HEK293 (cell line): Measurements from ENCODE around the gene WFS1.

Experiments
- CTCF ChIA-PET: fragments of 350-600 bp; formaldehyde crosslinking; extraction: SDS; loops from one replicate; lab custom pipeline; 2021; ENCODE audit warnings: antibody characterized with exemption; lab: Yijun Ruan, JAX
- POLR2A ChIA-PET: fragments of 300-600 bp; formaldehyde crosslinking; extraction: SDS; loops from one replicate; lab custom pipeline; 2020; ENCODE audit warnings: antibody characterized with exemption, inconsistent platforms; lab: Yijun Ruan, JAX
- H3K27ac ChIP-seq: fragments of 200-500 bp; sonication (Bioruptor generic); 2 replicates; pipeline ENCODE4 v1.5.1; 2014; ENCODE audit warnings: low read depth, low read length, control low read depth, inconsistent platforms; ENCODE audit errors: extremely low read depth
- H3K36me3 ChIP-seq, 2 experiments: fragments of 200-500 bp in 1 of 2; sonication (Bioruptor generic) in 1 of 2; 1 replicate in 1 of 2; 2 replicates in 1 of 2; pipeline ENCODE4 v1.5.1; 2014 to 2017; ENCODE audit warnings: inconsistent platforms in 2 of 2, low read length in 2 of 2; ENCODE audit not compliant: control insufficient read depth in 2 of 2, insufficient read depth in 1 of 2
- H3K4me1 ChIP-seq: fragments of 200-500 bp; sonication (Bioruptor generic); 2 replicates; pipeline ENCODE4 v1.5.1; 2014; ENCODE audit warnings: mild to moderate bottlenecking, low read length, inconsistent platforms; ENCODE audit not compliant: control insufficient read depth, insufficient read depth
- H3K4me3 ChIP-seq: 2 replicates; pipeline ENCODE4 v1.5.1; 2011; ENCODE audit warnings: low read depth, mild to moderate bottlenecking, control low read depth, low read length, moderate library complexity
- H3K9me3 ChIP-seq: fragments of 200-500 bp; sonication (Bioruptor generic); 2 replicates; pipeline ENCODE4 v1.5.1; 2014; ENCODE audit warnings: low read depth, low read length, inconsistent platforms; ENCODE audit not compliant: control insufficient read depth, insufficient read depth
- GLIS1 ChIP-seq: fragments of 450-650 bp; formaldehyde crosslinking; IDR thresholded peaks from 2 replicates; pipeline ENCODE4 v1.5.1; 2016; ENCODE audit warnings: missing biosample characterization, missing genetic modification characterization
- OVOL3 ChIP-seq: fragments of 450-650 bp; formaldehyde crosslinking; IDR thresholded peaks from 2 replicates; pipeline ENCODE4 v1.5.1; 2016; ENCODE audit warnings: missing biosample characterization, missing genetic modification characterization
- WT1 ChIP-seq: fragments of 450-650 bp; formaldehyde crosslinking; IDR thresholded peaks from 2 replicates; pipeline ENCODE4 v1.5.1; 2016; ENCODE audit warnings: missing biosample characterization, missing genetic modification characterization
- ZFP41 ChIP-seq: fragments of 450-650 bp; formaldehyde crosslinking; IDR thresholded peaks from 2 replicates; pipeline ENCODE4 v1.5.1; 2016; ENCODE audit warnings: missing biosample characterization, missing genetic modification characterization, borderline replicate concordance
- ZNF16 ChIP-seq: fragments of 450-650 bp; formaldehyde crosslinking; IDR thresholded peaks from 2 replicates; pipeline ENCODE4 v1.5.1; 2016; ENCODE audit warnings: low read depth, missing biosample characterization, missing genetic modification characterization
- ZNF223 ChIP-seq: fragments of 450-650 bp; formaldehyde crosslinking; IDR thresholded peaks from 2 replicates; pipeline ENCODE4 v1.5.1; 2016; ENCODE audit warnings: missing biosample characterization, missing genetic modification characterization
- ZNF354C ChIP-seq: fragments of 450-650 bp; formaldehyde crosslinking; IDR thresholded peaks from 2 replicates; pipeline ENCODE4 v1.5.1; 2016; ENCODE audit warnings: missing biosample characterization, missing genetic modification characterization, low read depth, borderline replicate concordance
- ZNF391 ChIP-seq: fragments of 450-650 bp; formaldehyde crosslinking; IDR thresholded peaks from 2 replicates; pipeline ENCODE4 v1.5.1; 2016; ENCODE audit warnings: low read depth, missing biosample characterization, missing genetic modification characterization, borderline replicate concordance
- ZNF521 ChIP-seq: fragments of 450-650 bp; formaldehyde crosslinking; IDR thresholded peaks from 2 replicates; pipeline ENCODE4 v1.5.1; 2017; ENCODE audit warnings: missing biosample characterization, mild to moderate bottlenecking, missing genetic modification characterization
- ZNF580 ChIP-seq: fragments of 450-650 bp; formaldehyde crosslinking; IDR thresholded peaks from 2 replicates; pipeline ENCODE4 v1.5.1; 2016; ENCODE audit warnings: missing biosample characterization, missing genetic modification characterization
- ZNF645 ChIP-seq: fragments of 450-650 bp; formaldehyde crosslinking; IDR thresholded peaks from 2 replicates; pipeline ENCODE4; 2016; ENCODE audit warnings: missing biosample characterization, missing genetic modification characterization
- ZNF747 ChIP-seq: fragments of 450-650 bp; formaldehyde crosslinking; IDR thresholded peaks from 2 replicates; pipeline ENCODE4 v1.5.1; 2016; ENCODE audit warnings: missing biosample characterization, missing genetic modification characterization
- ZNF76 ChIP-seq: fragments of 450-650 bp; formaldehyde crosslinking; IDR thresholded peaks from 2 replicates; pipeline ENCODE4; 2016; ENCODE audit warnings: low read depth, missing biosample characterization, missing genetic modification characterization, borderline replicate concordance
- ZNF843 ChIP-seq: fragments of 450-650 bp; formaldehyde crosslinking; IDR thresholded peaks from 2 replicates; pipeline ENCODE4 v1.5.1; 2016; ENCODE audit warnings: missing biosample characterization, missing genetic modification characterization
- TF ChIP-seq, protein P1 (sequence below): fragments of 450-650 bp; formaldehyde crosslinking; IDR thresholded peaks from 2 replicates; pipeline ENCODE4 v1.5.1; 2016; ENCODE audit warnings: missing biosample characterization, missing genetic modification characterization
- TF ChIP-seq, protein P2 (sequence below): fragments of 450-650 bp; formaldehyde crosslinking; optimal IDR thresholded peaks from 2 replicates; pipeline ENCODE3; 2016; ENCODE audit warnings: missing biosample characterization, mild to moderate bottlenecking, missing genetic modification characterization
- TF ChIP-seq, protein P3 (sequence below): fragments of 450-650 bp; formaldehyde crosslinking; IDR thresholded peaks from 2 replicates; pipeline ENCODE4 v1.5.1; 2016; ENCODE audit warnings: missing biosample characterization, missing genetic modification characterization, borderline replicate concordance

WFS1 gene

DNA sequence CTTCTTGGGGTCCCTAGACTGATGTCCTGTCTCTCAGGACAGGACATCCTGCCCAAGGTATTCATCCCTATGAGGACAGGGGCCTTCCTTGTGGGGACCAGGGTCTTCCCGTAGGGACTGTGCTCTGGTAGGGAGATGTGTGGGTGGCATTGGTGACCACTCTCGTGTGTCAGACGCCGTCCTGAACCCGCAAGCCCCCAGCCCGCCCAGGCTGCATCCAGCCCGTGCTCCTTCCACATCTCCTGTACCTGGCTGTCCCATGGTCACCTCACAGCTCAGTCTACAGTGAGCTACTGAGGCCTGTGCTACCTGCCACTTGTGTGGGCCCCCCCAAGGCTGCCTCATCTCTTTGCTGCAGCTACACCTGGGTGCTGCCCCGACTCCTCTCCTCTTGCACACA is 24.0 kb downstream of the WFS1 start:
- POLR2A ChIA-PET: no interaction called here
- CTCF ChIA-PET: no interaction called here
- no peak overlapping the region for H3K4me3 ChIP-seq
- H3K9me3 ChIP-seq: no peaks in the 10 kb centered on the region
- H3K4me1 ChIP-seq: no peaks in the 10 kb centered on the region
- TF ChIP-seq ZNF223 (tag by site-specific recombination): no peak
- no peak for TF ChIP-seq ZNF843 (tag by site-specific recombination)
- H3K36me3 ChIP-seq: peaks cover 0 to 69% of the 10 kb centered on the region in 2 experiments; a peak in 1 of 3 replicates
- no peak overlapping the region for H3K27ac ChIP-seq

GRCh38 chr4:6294705-6295421 is 25.2 kb downstream of the WFS1 start:
- H3K4me1 ChIP-seq: no peaks in the 10 kb centered on the region
- H3K36me3 ChIP-seq: peaks cover 0 to 61% of the 10 kb centered on the region in 2 experiments; a peak in 1 of 3 replicates
- no peaks in the 10 kb centered on the region for H3K9me3 ChIP-seq
- CTCF ChIA-PET: no interaction called here
- POLR2A ChIA-PET: no interaction called here
- no peak overlapping the region for H3K4me3 ChIP-seq
- H3K27ac ChIP-seq: no peak overlapping the region
- TF ChIP-seq WT1 (tag by site-specific recombination) (no peak), ZNF391 (no peak), GLIS1 (tag by site-specific recombination) (no peak), OVOL3 (tag by site-specific recombination) (no peak), ZNF76 (tag by site-specific recombination) (no peak), ZNF354C (tag by site-specific recombination) (no peak), ZNF645 (tag by site-specific recombination) (no peak), ZNF16 (tag by site-specific recombination) (no peak), ZNF747 (tag by site-specific recombination) (no peak), ZNF580 (no peak), ZFP41 (tag by site-specific recombination) (no peak), ZNF521 (no peak)
- TF ChIP-seq, protein P1, sequence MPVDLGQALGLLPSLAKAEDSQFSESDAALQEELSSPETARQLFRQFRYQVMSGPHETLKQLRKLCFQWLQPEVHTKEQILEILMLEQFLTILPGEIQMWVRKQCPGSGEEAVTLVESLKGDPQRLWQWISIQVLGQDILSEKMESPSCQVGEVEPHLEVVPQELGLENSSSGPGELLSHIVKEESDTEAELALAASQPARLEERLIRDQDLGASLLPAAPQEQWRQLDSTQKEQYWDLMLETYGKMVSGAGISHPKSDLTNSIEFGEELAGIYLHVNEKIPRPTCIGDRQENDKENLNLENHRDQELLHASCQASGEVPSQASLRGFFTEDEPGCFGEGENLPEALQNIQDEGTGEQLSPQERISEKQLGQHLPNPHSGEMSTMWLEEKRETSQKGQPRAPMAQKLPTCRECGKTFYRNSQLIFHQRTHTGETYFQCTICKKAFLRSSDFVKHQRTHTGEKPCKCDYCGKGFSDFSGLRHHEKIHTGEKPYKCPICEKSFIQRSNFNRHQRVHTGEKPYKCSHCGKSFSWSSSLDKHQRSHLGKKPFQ (tag by site-specific recombination): no peak
- TF ChIP-seq, protein P2, sequence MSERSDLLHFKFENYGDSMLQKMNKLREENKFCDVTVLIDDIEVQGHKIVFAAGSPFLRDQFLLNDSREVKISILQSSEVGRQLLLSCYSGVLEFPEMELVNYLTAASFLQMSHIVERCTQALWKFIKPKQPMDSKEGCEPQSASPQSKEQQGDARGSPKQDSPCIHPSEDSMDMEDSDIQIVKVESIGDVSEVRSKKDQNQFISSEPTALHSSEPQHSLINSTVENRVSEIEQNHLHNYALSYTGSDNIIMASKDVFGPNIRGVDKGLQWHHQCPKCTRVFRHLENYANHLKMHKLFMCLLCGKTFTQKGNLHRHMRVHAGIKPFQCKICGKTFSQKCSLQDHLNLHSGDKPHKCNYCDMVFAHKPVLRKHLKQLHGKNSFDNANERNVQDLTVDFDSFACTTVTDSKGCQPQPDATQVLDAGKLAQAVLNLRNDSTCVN: no peak
- TF ChIP-seq, protein P3, sequence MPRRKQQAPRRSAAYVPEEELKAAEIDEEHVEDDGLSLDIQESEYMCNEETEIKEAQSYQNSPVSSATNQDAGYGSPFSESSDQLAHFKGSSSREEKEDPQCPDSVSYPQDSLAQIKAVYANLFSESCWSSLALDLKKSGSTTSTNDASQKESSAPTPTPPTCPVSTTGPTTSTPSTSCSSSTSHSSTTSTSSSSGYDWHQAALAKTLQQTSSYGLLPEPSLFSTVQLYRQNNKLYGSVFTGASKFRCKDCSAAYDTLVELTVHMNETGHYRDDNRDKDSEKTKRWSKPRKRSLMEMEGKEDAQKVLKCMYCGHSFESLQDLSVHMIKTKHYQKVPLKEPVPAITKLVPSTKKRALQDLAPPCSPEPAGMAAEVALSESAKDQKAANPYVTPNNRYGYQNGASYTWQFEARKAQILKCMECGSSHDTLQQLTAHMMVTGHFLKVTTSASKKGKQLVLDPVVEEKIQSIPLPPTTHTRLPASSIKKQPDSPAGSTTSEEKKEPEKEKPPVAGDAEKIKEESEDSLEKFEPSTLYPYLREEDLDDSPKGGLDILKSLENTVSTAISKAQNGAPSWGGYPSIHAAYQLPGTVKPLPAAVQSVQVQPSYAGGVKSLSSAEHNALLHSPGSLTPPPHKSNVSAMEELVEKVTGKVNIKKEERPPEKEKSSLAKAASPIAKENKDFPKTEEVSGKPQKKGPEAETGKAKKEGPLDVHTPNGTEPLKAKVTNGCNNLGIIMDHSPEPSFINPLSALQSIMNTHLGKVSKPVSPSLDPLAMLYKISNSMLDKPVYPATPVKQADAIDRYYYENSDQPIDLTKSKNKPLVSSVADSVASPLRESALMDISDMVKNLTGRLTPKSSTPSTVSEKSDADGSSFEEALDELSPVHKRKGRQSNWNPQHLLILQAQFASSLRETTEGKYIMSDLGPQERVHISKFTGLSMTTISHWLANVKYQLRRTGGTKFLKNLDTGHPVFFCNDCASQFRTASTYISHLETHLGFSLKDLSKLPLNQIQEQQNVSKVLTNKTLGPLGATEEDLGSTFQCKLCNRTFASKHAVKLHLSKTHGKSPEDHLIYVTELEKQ: no peak
